DMS53 (cell line): ENCODE measurements around the gene BMP3.
"Not testable (repeated sequence)": the region's sequence is repeated elsewhere in the genome, so short reads cannot be mapped to it uniquely, and the experiment has no call there.

Experiments used
- DNase-seq: peaks from one replicate; lab custom pipeline; 2025; lab: John Stamatoyannopoulos, UW

The BMP3 gene, protein sequence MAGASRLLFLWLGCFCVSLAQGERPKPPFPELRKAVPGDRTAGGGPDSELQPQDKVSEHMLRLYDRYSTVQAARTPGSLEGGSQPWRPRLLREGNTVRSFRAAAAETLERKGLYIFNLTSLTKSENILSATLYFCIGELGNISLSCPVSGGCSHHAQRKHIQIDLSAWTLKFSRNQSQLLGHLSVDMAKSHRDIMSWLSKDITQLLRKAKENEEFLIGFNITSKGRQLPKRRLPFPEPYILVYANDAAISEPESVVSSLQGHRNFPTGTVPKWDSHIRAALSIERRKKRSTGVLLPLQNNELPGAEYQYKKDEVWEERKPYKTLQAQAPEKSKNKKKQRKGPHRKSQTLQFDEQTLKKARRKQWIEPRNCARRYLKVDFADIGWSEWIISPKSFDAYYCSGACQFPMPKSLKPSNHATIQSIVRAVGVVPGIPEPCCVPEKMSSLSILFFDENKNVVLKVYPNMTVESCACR

DNA sequence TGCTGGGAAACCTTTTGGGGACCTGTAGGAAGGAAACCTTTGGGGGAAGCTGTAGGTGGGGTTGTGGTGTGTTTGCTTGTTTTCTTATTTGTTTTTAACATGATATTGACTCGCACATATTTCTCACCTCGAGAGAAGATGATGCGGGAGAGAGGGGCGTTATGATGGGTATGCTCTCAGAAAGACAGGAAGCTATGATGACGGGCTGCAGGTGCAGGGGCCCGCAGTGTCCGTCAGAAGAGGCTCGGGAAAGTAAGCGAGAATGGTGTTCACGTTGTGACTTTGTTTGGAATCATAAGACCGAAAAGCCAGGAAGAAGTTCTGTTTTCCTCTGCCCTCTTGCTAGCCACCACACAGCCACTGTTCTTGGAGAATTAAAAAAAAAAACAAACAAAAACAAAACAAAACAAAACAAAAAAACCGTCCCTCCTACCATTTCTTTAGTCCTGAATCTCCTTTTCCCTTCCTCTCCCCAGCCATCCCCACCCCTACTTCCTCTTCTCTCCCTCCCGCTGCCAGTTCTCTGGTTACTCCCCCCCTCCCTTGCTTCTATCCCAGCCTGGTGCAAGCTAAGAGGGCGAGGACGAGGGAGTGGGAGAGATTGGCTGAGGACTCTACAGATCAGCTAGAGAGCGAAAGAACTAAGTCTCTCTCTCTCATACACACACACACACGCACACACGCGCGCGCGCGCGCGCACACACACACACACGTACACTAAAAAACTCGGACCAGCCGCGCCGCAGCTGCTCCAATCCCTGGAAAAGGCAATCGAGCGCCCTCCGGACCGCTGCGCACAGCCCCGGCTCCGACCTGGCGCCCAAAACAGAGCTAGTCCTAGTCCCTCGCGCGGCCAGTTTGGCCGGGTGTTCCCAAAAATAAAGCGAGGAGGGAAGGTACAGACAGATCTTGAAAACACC is at the start of gene BMP3:
BMP3 (plus strand) TSS at position 648 of the 920 bp plus-strand sequence. CDS start 577 bp downstream, outside the sequence.
- peak; percentile 63 for DNase-seq

DNA sequence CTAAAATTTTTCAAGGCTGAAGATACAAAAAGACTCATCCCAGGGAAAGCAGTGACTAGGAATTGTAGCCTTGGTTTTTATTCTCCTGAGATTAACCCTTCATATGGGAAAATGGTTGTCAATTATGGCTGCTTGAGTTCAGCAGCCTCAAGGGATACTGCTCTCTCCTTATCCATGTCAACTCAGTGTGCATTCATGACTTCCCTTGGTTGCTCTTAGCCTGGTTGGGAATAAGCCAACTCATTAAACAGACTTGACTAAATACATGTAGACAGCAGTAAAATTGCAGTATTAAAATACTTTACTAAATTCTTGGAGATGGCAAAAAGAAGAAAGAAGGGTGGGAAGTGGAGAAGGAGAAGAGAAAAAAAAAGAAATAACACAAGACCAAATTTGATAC is 44.5 kb upstream of the BMP3 start:
- DNase-seq, result no peak

DNA sequence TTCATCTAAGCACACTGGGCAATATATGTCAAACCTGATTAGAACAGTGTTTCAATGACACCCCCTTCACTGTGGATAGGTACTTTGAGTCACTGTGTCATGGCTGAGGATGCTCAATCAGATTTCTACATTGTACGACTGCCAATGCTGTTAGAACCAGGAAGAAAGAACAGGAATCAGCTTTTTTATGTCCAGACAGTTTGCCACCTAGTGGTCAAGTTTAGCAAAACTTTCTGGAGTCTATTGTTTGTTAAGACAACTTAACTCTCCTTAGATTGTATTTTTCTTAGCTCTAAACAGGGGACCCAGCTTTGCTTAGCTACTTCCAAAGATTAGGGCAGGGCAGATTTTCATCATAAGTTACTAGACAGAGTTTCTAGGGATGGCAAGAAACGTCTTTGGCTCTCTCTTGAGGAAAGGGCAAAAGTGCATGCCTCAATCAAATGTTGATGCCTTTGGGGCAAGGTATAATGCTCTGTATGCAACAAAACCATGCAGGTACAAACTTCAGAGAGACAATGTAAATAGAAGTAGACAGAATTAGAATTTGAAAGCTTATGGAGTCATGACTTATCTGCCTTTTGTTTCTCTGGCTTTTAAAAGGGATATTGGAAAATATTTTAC is 40.5 kb upstream of the BMP3 start:
- DNase-seq, result peak; percentile 77

DNA sequence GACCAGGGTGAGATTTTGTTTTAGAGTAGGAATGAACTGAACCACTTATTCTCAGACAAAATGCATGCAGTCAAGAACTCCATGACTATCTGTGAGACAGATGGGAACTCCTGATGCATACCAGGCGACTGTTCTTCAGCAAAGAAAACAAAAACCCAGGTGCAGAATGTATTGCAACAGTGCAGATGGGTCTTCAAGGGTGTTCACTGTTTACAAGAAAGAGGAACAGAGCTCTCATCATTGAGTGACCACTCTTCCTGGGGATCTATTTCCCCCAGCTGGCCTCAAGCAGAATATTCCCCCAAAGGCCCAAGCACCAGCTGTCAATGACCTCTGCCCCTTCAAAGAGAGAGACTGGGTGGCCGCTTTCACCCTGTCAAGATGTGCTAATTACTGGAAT is 39.7 kb upstream of the BMP3 start:
- peak; percentile 3 for DNase-seq

DNA sequence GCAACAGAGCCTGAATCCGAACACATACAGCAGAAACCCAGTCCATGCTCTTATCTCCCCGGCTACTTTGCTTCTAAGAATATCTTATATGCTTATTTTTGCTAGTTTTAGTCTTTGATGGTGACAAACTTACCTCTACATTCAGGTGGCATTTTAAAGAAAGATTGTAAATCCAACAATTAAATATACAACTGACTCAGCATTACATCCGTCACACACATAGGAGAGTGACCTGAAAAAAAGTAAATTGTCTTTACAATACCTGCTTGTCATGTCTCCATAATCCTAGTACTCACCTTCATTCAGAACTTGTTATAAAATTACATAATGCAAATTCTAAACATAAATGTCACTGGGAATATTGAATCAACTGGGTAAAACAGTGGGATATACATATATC is 30.6 kb upstream of the BMP3 start:
- no peak for DNase-seq

DNA sequence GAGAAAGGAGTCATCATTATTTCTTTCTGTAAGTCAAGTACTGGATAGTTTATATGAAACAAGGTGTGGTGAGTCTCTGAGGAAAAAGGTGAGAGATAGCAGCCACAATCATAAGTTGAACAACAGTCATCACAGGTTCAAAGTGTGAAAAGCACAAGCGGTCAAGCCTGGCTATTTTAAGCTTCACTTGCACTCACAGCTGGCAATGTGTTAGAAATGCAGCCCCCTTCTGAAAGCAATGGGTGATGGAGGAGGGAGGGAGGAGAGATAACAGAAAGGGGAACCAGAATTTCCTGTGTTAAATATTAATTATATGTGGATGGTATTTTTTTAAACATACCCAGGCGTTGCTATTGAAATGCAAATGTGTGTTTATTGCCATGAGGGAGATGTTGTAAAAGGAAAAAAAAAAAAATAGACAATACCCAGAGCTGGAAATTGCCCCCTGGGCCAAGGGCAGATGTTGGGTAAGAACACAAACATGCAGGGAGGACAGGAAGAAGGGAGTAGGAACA is 26.9 kb upstream of the BMP3 start:
- DNase-seq, result no peak

DNA sequence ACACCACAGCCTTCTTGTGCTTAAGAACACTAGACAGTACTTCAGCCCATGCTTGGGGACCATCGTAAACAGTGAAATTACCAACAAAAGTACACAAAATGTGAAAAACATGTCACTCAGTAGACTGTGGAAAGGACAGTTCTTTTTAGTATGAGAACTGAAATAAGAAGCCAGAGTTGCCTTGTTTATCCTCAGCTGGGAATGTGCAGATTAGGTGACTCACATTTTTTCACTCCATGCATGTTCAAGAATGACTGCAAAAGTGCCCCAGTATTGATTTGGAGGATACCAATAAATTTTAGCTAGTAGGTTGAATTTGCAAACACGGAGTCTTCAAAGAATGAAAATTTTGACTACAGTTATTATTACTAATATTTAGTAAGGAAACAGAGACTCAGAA is 23.1 kb upstream of the BMP3 start:
- no peak for DNase-seq

DNA sequence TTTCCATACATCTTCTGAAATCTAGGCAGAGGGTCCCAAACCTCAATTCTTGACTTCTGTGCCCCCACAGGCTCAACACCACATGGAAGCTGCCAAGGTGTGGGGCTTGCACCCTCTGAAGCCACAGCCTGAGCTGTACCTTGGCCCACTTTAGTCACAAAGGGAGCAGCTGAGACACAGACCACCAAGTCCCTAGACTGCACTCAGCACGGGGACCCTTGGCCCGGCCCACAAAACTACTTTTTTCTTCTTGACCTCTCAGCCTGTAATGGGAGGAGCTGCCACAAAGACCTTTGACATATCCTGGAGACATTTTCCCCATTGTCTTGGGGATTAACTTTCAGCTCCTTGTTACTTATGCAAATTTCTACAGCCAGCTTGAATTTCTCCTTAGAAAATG is 13.9 kb upstream of the BMP3 start:
- DNase-seq, result not testable (repeated sequence)

DNA sequence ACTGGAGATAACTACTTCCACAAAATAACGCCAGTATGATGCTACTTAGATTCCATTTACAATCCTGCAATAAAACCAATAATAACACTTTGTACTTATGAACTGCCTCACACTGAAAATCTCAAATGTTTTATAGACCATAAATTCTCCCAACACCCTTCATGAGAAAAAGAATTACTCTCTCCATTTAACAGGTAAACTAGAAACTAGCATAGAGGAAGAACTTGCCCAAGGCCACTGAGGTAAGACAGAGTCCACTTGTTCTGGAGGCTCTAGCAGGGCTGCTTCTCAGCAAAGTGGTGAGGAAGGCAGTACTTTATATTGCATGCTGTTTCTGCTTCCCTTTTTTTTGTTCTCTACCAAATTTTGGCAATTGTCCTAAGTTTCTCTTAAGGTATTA is 11.5 kb upstream of the BMP3 start:
- DNase-seq, result no peak

DNA sequence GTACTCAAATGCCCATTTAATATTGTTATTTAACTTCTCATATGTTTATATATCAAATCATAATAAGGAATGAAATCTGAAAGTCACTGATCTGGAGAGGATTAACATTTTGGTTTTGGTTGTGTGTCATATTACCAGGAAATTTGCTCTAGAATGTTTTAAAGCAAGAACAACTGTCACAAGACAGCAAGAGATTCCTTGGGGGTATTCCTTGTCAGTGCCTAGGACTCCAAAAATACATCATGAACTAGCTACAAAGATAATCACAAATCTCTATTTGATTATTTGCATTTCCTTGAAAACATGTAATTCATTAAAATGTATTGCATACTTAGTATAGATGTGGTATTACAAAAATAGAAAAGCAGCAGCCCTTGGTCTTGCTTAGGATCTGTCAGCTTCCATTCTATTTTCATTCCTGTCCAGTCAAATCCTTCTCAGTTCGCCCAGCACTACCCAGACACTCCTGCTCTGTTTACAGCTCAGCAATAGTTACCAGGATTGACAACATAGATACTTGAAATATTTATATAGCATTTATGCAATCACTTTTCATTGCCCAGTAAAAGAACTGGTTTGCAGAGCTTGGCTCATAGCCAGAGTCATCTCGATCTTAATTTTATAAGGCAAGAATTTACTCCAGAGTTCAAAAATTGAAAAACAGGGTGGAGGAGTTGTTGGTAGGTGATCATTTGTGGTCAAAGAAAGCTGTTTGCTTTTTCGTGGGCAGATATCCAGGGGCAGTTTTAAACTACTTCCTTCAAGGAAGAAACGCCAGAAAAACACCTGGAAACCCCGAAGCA is 9.2 kb upstream of the BMP3 start:
- peak; percentile 71 for DNase-seq

DNA sequence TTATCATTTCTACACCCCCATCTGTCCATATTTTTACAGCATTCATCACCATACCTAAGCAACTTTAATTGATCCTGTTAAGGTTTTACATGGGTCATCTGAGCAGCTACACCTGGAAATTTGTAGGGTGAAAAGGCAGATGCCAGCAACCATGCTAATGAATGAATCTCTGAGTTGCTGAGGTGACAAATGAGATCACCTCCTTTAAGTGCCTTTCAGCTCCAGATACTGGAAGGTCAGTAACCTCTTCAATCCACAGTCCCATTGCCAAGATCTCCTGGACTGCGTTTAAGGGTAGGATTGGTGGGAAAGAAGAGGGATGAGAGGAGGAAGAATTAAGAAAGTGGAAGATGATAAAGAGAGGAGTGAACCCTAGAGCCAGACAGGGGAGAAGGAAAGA is 8.5 kb upstream of the BMP3 start:
- peak; percentile 53 for DNase-seq

DNA sequence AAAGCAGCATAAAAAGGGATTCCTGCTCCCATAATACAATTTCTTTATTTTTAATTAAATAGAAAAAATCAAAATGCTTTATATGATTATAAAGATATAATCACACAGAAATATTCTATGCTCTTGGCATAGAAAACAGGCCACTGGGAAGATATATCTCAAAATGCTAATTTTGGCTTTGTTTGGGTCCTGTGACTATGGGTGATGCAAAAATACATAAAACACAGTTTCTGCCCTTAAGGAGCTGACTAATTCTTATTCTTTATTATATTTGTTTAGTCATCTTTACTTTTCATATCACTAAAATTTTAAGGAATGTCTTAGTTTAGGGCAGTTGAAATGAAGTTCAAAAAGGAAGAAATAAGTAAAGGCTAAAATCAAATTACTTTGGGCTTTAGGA is 7.0 kb upstream of the BMP3 start:
- DNase-seq, result no peak

DNA sequence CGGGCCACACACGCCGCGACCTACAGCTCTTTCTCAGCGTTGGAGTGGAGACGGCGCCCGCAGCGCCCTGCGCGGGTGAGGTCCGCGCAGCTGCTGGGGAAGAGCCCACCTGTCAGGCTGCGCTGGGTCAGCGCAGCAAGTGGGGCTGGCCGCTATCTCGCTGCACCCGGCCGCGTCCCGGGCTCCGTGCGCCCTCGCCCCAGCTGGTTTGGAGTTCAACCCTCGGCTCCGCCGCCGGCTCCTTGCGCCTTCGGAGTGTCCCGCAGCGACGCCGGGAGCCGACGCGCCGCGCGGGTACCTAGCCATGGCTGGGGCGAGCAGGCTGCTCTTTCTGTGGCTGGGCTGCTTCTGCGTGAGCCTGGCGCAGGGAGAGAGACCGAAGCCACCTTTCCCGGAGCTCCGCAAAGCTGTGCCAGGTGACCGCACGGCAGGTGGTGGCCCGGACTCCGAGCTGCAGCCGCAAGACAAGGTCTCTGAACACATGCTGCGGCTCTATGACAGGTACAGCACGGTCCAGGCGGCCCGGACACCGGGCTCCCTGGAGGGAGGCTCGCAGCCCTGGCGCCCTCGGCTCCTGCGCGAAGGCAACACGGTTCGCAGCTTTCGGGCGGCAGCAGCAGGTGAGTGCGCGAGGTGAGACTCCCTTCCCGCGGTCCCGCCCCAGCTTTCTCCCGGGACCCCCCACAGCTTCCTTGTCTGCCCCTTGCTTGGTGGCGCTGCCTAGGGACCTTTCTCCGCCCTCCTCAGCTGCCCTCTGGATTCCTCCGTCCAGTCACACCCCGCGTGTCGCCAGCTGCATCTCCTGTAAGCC is 678 bp downstream of the BMP3 start:
- DNase-seq, result peak; percentile 66

DNA sequence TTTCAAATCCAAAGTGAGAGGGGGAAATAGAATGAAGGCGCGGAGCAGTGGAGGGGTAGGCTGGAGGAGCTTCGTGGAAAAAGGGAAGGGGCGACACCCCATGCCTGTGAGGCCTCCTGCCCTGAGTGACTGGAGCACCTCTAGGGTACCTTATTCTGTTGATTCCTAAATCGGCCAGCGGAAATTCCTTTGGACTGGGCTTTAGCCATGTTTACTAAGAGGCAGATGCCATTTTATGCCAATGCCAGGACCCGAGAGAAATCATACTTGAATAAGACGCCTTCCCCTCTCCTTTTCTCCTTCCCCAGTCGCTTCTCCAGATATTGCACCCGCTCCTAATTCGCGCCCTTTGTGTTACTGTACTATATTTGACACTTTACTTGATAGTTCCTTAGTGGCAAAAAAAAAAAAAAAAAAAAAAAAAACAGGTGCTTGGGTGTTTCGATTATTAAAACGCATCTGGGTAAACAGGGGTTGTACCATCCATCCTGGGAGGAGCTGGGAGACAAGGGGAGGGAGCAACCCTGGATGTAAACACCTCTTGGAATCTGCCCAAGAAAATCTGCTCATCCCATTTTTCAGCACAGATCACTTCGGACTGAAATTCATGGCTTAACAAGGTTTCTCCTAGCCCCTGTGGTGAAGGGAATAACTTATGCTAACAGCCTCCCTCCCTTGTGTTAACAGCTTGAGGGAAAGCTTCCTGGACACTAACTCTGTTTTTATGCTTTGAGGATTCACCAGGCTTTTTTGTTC is 1.5 kb downstream of the BMP3 start:
- DNase-seq, result peak; percentile 39

DNA sequence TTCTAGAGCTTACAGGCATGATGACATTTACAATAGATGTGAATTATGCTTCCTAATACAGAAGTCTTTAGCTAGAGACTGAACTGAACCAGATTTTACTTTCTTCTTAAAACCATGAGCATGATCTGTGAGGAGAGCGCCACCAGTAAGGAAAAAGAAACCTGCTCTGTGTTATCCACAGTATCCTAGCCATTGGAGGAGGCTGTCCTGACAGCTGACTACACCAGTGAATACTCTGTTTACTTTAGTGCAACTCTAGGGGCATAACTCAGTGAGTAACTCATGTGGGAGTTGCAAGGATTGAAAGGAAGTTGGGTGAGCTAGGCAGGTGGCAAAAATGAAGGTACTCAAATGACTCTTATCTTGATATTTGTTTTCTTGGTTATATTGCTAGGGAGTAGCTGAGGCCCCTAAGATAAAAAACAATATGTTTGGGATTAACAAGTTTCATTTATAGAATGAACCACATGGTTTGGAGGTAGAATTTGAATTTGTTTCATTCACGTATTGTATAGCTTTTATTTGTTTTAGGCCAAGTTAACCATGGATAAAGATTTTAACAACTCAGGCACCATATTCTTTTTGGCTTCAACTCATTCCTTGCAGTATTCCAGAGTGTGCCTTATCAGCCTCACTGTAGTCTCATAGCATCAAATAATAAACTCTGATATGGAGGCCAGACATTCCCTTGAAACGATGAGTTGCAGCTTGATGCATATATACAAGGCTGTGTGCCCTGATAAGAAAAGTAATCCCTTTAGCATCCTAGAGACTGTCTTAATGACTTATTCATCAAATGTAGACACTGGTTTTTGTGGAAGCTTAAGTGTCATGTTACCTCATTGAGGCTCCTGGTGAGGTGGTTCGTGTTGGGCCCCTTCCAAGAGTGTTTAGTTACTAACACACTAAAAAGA is 2.5 kb downstream of the BMP3 start:
- DNase-seq, result peak; percentile 28

DNA sequence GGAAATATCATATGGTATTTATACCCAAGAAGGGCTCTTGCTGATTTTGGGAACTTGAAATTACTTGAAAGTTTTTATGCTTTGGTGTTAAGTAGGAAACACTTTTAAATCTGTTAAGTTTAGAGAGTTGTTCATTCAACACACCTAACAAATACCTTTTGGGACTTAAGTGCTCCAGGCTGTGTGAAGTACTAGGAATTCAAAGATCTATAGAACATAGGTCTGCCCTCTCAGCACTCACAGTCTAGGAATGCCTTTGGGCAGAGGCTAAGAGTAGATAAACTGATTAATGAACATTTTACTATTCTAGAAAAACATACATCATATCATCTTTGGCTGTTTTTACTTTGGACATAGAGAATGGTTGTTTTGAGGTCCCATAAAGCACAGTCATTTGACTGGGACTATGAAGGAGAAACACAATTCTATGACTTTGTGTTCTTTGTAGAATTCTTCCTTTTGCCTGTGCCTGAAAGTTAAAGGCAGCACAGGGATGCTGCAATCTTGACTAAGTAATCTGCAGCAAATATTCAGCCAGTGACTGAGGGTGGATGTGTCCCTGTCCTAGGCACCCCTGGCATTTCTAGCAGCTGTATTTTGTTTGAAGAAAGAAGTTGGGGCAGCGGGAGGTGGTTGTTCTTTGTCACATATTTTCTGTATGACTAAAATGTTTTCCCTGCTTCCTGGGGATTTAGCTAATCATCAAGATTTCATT is 8.3 kb downstream of the BMP3 start:
- DNase-seq, result no peak

DNA sequence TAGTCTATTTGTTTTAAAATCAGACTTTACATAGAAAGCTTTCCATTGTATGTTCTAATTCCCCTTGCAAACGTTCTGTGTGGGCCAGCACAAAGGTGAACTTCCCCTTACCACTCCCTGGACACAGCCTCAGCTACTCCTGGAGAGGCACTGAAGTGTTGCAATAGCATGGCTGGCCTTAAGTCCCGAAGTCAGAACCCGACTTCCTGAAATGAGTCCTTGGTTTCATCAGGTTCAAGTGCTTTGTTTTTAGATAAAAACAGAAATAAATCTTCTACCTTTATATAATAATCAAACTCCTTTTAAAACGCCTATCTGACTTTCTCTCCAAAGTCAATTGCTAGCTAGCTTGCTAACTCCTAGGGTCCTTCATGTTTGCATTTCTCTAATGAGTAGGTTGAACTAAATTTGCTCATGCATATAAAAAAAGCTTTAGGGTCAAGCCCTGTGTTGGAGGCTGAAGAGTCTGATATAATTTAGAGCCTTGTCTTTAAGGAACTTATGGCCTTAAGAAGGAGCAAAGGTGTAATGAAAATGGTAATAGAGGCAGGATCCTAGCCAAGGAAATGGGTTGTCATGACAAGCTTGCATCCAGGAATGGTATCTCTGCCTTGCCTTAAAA is 9.0 kb downstream of the BMP3 start:
- no peak for DNase-seq
